Mesendoderm (in vitro differentiated cells): Measurements from ENCODE around the gene RDM1.

Source experiments
- DNase-seq: peaks from one replicate; pipeline ENCODE4 v3.0.0; 2013
- H2AK5ac ChIP-seq: 2 replicates; pipeline ENCODE4 v1.6.1; 2013; ENCODE audit warnings: low read length, inconsistent platforms
- H2BK120ac ChIP-seq: 2 replicates; pipeline ENCODE4 v1.6.1; 2013; ENCODE audit warnings: low read depth, mild to moderate bottlenecking, low read length, moderate library complexity, mixed read lengths
- H2BK15ac ChIP-seq: replicated peaks from 2 replicates; pipeline ENCODE4 v1.6.1; 2013; ENCODE audit warnings: low read depth, mild to moderate bottlenecking, moderate library complexity
- H2BK5ac ChIP-seq: 2 replicates; pipeline ENCODE4 v1.6.1; 2013; ENCODE audit warnings: low read length, inconsistent platforms
- H3K18ac ChIP-seq: 2 replicates; pipeline ENCODE4 v1.6.1; 2013; ENCODE audit warnings: mild to moderate bottlenecking, low read length, mixed read lengths
- H3K23ac ChIP-seq: one replicate; pipeline ENCODE4 v1.6.1; 2013; ENCODE audit warnings: low read length
- H3K27ac ChIP-seq: 2 replicates; pipeline ENCODE4 v1.5.1; 2013; ENCODE audit warnings: low read depth, mild to moderate bottlenecking, inconsistent platforms, low read length, moderate library complexity
- H3K27me3 ChIP-seq: 2 replicates; pipeline ENCODE4 v1.6.1; 2013; ENCODE audit warnings: low read length, control low read depth, mild to moderate bottlenecking, inconsistent platforms; ENCODE audit not compliant: insufficient read depth, poor library complexity
- H3K36me3 ChIP-seq: 2 replicates; pipeline ENCODE4 v1.6.1; 2013; ENCODE audit warnings: low read length, inconsistent platforms; ENCODE audit not compliant: control insufficient read depth, insufficient read depth
- H3K4ac ChIP-seq: one replicate; pipeline ENCODE4 v1.6.1; 2013; ENCODE audit warnings: low read depth, mild to moderate bottlenecking, low read length, moderate library complexity
- H3K4me1 ChIP-seq: 2 replicates; pipeline ENCODE4 v1.6.1; 2013; ENCODE audit warnings: low read depth, low read length, inconsistent platforms; ENCODE audit not compliant: control insufficient read depth
- H3K4me2 ChIP-seq: 2 replicates; pipeline ENCODE4 v1.6.1; 2013; ENCODE audit warnings: low read length
- H3K4me3 ChIP-seq: 2 replicates; pipeline ENCODE4 v1.5.1; 2013; ENCODE audit warnings: mild to moderate bottlenecking, low read length
- H3K56ac ChIP-seq: one replicate; pipeline ENCODE4 v1.6.1; 2013; ENCODE audit warnings: low read length
- H3K79me1 ChIP-seq: 2 replicates; pipeline ENCODE4 v1.6.1; 2013; ENCODE audit warnings: low read length, inconsistent platforms
- H3K79me2 ChIP-seq: 2 replicates; pipeline ENCODE4 v1.6.1; 2013; ENCODE audit warnings: mild to moderate bottlenecking, low read length; ENCODE audit not compliant: control insufficient read depth, insufficient read depth
- H3K9ac ChIP-seq: 2 replicates; pipeline ENCODE4 v1.6.1; 2013; ENCODE audit warnings: low read length, inconsistent platforms
- H4K5ac ChIP-seq: one replicate; pipeline ENCODE4 v1.6.1; 2013; ENCODE audit warnings: low read length
- H4K8ac ChIP-seq: one replicate; pipeline ENCODE4 v1.6.1; 2013; ENCODE audit warnings: low read depth, mild to moderate bottlenecking, control low read depth, low read length, moderate library complexity
- WGBS: extraction: QIAGEN DNeasy Blood & Tissue Kit; methylation state at CpG from one replicate; pipeline ENCODE4 v1.1.7; 2013; ENCODE audit warnings: low lambda C conversion rate, missing lambda C conversion rate; ENCODE audit not compliant: insufficient coverage; ENCODE audit errors: extremely low coverage; 5-methylcytosine and 5-hydroxymethylcytosine counted together

RDM1 gene

DNA sequence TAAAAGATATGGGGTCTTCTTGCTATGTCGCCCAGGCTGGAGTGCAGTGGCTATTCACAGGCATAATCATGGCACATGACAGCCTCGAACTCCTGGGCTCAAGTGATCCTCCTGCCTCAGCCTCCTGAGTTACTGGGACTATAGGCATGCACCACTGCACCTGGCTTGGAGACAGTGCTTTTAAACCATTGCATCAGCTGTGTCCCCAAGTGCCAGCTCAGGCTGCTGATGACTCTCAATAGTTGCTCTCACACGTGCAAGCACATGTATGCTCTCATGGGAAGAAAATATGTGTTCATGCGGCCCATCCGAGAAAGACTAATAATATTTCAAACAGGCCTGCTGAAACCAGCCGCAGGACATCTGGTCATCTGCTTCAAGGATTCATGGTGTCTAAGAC lies 42.0 kb upstream of the RDM1 start:
- Histone ChIP-seq H2BK120ac (no peak overlapping the region), H4K8ac (no peak overlapping the region), H3K4me2 (no peak overlapping the region), H3K9ac (no peak overlapping the region), H3K27ac (no peak overlapping the region), H4K5ac (no peak overlapping the region), H3K18ac (no peak overlapping the region), H3K56ac (no peak overlapping the region), H3K4me3 (no peak overlapping the region), H3K36me3 (no peaks in the 10 kb centered on the region), H2AK5ac (no peak overlapping the region), H2BK5ac (no peak overlapping the region), H3K79me1 (no peaks in the 10 kb centered on the region), H3K4ac (no peak overlapping the region), H2BK15ac (no peak overlapping the region), H3K4me1 (no peaks in the 10 kb centered on the region), H3K27me3 (no peaks in the 10 kb centered on the region), H3K23ac (no peak overlapping the region), H3K79me2 (no peaks in the 10 kb centered on the region)
- DNase-seq = no peak
- no CpG with 5 or more reads among the region's 6 CpGs for WGBS

GRCh38 chr17:35972066-35972465 lies 41.5 kb upstream of the RDM1 start:
- Histone ChIP-seq H3K56ac (no peak overlapping the region), H2BK15ac (no peak overlapping the region), H3K4me2 (no peak overlapping the region), H3K9ac (no peak overlapping the region), H3K4me1 (no peaks in the 10 kb centered on the region), H3K4me3 (no peak overlapping the region), H3K27me3 (no peaks in the 10 kb centered on the region), H2AK5ac (no peak overlapping the region), H2BK5ac (no peak overlapping the region), H3K36me3 (no peaks in the 10 kb centered on the region), H3K23ac (no peak overlapping the region), H3K18ac (no peak overlapping the region), H4K8ac (no peak overlapping the region), H3K4ac (no peak overlapping the region), H3K27ac (no peak overlapping the region), H2BK120ac (no peak overlapping the region), H3K79me2 (no peaks in the 10 kb centered on the region), H4K5ac (no peak overlapping the region), H3K79me1 (no peaks in the 10 kb centered on the region)
- no peak for DNase-seq
- no CpG with 5 or more reads among the region's 1 CpG for WGBS

DNA sequence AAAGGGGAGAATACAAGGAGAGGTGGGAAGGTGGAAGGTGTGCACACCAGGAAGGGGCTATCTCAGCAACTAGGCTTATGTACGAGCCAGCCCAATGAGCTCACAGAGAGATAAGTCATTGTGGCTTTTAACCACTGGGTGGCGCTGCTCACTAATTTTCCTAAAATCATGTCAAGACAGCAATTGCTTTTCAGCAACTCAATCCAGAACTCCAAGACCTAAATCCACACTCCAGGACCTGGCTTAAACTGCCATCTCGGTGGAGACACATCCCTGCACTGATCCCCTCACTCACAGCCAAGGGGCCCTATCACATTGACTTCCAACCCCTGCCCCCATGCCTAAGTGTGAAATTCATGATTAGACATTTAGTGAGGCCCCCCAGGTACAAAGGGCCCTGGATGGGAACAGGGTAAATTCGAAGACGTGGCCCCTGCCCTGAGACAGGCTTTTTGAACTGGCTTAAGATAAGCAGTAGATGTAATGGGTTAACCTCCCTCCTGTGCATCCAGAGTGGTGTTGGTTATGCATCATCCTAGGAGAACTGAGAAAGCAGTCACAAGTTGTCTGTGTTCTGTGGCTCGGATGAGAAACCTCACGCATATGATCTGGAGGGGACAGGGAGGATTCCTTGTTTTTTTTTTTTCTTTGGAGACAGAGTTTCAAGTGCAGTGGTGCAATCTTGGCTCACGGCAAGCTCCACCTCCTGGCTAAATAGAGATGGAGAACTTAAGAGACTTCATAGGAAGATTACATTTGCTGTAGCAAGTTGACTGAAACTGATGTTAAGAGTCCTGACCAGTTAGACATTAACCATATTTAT lies 39.2 kb upstream of the RDM1 start:
- H3K56ac ChIP-seq = no peak overlapping the region
- no CpG with 5 or more reads among the region's 8 CpGs for WGBS
- no peak overlapping the region for H3K27ac ChIP-seq
- no peak overlapping the region for H2BK120ac ChIP-seq
- no peaks in the 10 kb centered on the region for H3K27me3 ChIP-seq
- H2BK5ac ChIP-seq = no peak overlapping the region
- H3K79me1 ChIP-seq = no peaks in the 10 kb centered on the region
- peak; percentile 87 for DNase-seq
- no peaks in the 10 kb centered on the region for H3K4me1 ChIP-seq
- H3K4me3 ChIP-seq = no peak overlapping the region
- no peak overlapping the region for H3K9ac ChIP-seq
- no peaks in the 10 kb centered on the region for H3K79me2 ChIP-seq
- no peak overlapping the region for H3K4me2 ChIP-seq
- H3K36me3 ChIP-seq = no peaks in the 10 kb centered on the region
- no peak overlapping the region for H3K18ac ChIP-seq
- no peak overlapping the region for H4K8ac ChIP-seq
- no peak overlapping the region for H3K23ac ChIP-seq
- H2AK5ac ChIP-seq = no peak overlapping the region
- H4K5ac ChIP-seq = no peak overlapping the region
- H2BK15ac ChIP-seq = no peak overlapping the region
- no peak overlapping the region for H3K4ac ChIP-seq

DNA sequence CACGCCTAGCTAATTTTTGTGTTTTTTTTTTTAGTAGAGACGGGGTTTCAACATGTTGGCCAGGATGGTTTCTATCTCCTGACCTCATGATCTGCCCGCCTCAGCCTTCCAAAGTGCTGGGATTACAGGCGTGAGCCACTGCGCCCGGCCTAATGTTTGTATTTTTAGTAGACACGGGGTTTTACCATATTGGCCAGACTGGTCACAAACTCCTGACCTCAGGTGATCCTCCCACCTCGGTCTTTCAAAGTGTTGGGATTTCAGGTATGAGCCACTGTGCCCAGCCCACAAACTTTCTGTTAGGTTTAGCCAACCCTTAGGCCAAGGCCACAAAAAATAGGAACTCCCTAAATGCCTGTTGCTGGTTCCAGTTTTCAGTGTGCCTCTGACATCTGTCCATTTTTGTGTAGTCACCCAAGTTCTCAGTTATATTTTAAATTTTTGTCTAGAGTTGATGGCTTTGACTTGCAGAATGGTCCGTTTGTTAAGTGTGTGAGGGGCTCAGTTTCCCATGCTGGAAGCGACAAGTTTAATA lies 38.0 kb upstream of the RDM1 start:
- no peak for DNase-seq
- Histone ChIP-seq H2AK5ac (no peak overlapping the region), H3K4me1 (no peaks in the 10 kb centered on the region), H4K8ac (no peak overlapping the region), H3K27me3 (no peaks in the 10 kb centered on the region), H3K9ac (no peak overlapping the region), H3K4ac (no peak overlapping the region), H3K4me3 (no peak overlapping the region), H3K27ac (no peak overlapping the region), H3K18ac (no peak overlapping the region), H4K5ac (no peak overlapping the region), H3K4me2 (no peak overlapping the region), H3K23ac (no peak overlapping the region), H2BK5ac (no peak overlapping the region), H3K56ac (no peak overlapping the region), H3K79me2 (no peaks in the 10 kb centered on the region), H2BK120ac (no peak overlapping the region), H2BK15ac (no peak overlapping the region), H3K79me1 (no peaks in the 10 kb centered on the region), H3K36me3 (no peaks in the 10 kb centered on the region)
- WGBS = no CpG with 5 or more reads among the region's 10 CpGs

GRCh38 chr17:35965272-35965671 lies 34.7 kb upstream of the RDM1 start:
- Histone ChIP-seq H2AK5ac (no peak overlapping the region), H3K27ac (no peak overlapping the region), H3K4me2 (no peak overlapping the region), H3K4me3 (no peak overlapping the region), H4K5ac (no peak overlapping the region), H3K4me1 (no peaks in the 10 kb centered on the region), H3K9ac (no peak overlapping the region), H3K56ac (no peak overlapping the region), H2BK120ac (no peak overlapping the region), H3K79me2 (no peaks in the 10 kb centered on the region), H3K4ac (no peak overlapping the region), H3K27me3 (no peaks in the 10 kb centered on the region), H4K8ac (no peak overlapping the region), H3K79me1 (no peaks in the 10 kb centered on the region), H2BK5ac (no peak overlapping the region), H3K36me3 (no peaks in the 10 kb centered on the region), H3K18ac (no peak overlapping the region), H3K23ac (no peak overlapping the region), H2BK15ac (no peak overlapping the region)
- WGBS = no CpG with 5 or more reads among the region's 7 CpGs
- DNase-seq = no peak

GRCh38 chr17:35963663-35964062 lies 33.1 kb upstream of the RDM1 start:
- no CpG with 5 or more reads among the region's 6 CpGs for WGBS

More at GRCh38 chr17:35963663-35964062, 33.1 kb upstream of the RDM1 start:
- H2BK15ac ChIP-seq = no peak overlapping the region
- H4K5ac ChIP-seq = no peak overlapping the region
- no peak overlapping the region for H2BK120ac ChIP-seq
- no peak overlapping the region for H4K8ac ChIP-seq
- no peak overlapping the region for H3K18ac ChIP-seq
- no peak overlapping the region for H3K23ac ChIP-seq
- no peak overlapping the region for H3K4me3 ChIP-seq
- no peak overlapping the region for H3K56ac ChIP-seq
- H3K36me3 ChIP-seq = no peaks in the 10 kb centered on the region
- no peaks in the 10 kb centered on the region for H3K4me1 ChIP-seq
- H3K27me3 ChIP-seq = no peaks in the 10 kb centered on the region
- H3K27ac ChIP-seq = no peak overlapping the region
- H3K9ac ChIP-seq = no peak overlapping the region
- no peak overlapping the region for H3K4ac ChIP-seq
- H3K79me1 ChIP-seq = no peaks in the 10 kb centered on the region
- H2BK5ac ChIP-seq = no peak overlapping the region
- no peak overlapping the region for H3K4me2 ChIP-seq
- H2AK5ac ChIP-seq = no peak overlapping the region
- no peak for DNase-seq
- no peaks in the 10 kb centered on the region for H3K79me2 ChIP-seq
